Esophagus muscularis mucosa (tissue), 4 donors: ENCODE data around the gene COL5A2. TPM values are rescaled to one million over a fixed set of nuclear protein-coding genes. Genes with fewer than 3 reads are reported as not detected.

Source experiments
- DNase-seq: peaks from one replicate; pipeline ENCODE4 v3.0.0-alpha.2; 2017; ENCODE audit errors: extremely low spot score
- H3K27ac ChIP-seq, 4 donors: fragments of 200-600 bp; sonication (generic); replicated peaks in 1 of 4; 1 replicate in 3 of 4; 2 replicates in 1 of 4; pipeline ENCODE4 v1.5.1; 2016 to 2019; ENCODE audit warnings: mild to moderate bottlenecking in 1 of 4
- H3K27me3 ChIP-seq, 4 donors: fragments of 200-600 bp; sonication (generic); one replicate each; pipeline versions ENCODE4 v1.5.1 to v1.6.0; 2016 to 2019
- H3K36me3 ChIP-seq, 4 donors: fragments of 200-600 bp; sonication (generic); one replicate each; pipeline ENCODE4 v1.5.1; 2016 to 2019
- H3K4me1 ChIP-seq, 4 donors: fragments of 200-600 bp; sonication (generic); one replicate each; pipeline ENCODE4 v1.5.1; 2016 to 2019
- H3K4me3 ChIP-seq, 4 donors: fragments of 200-600 bp; sonication (generic); 1 replicate in 2 of 4; 2 replicates in 2 of 4; pipeline ENCODE4 v1.5.1; 2016 to 2019; ENCODE audit warnings: mild to moderate bottlenecking in 4 of 4, moderate library complexity in 1 of 4
- H3K9me3 ChIP-seq, 4 donors: fragments of 200-600 bp; sonication (generic); 1 replicate in 3 of 4; 2 replicates in 1 of 4; pipeline ENCODE4 v1.5.1; 2016 to 2019
- EP300 ChIP-seq: sonication (generic); formaldehyde crosslinking; IDR thresholded peaks from one replicate; pipeline ENCODE4 v1.6.1; 2017; ENCODE audit warnings: antibody characterized with exemption
- POLR2AphosphoS5 ChIP-seq, 2 donors: sonication (generic); formaldehyde crosslinking; IDR thresholded peaks; one replicate each; pipeline ENCODE4 v1.6.1; 2017; ENCODE audit warnings: antibody characterized with exemption in 2 of 2
- WGBS: methylation state at CpG from one replicate; pipeline ENCODE4 v1.1.5; 2018; 5-methylcytosine and 5-hydroxymethylcytosine counted together
- intact Hi-C: fragments of 100-400 bp; cut with DNase I; formaldehyde crosslinking; loops from one replicate; pipeline ENCODE4 v1.15.1; 2023
- small RNA-seq, 3 donors: library from RNA; depleted of rRNA; stranded (forward); fragments of <200 nt; gene quantifications; one replicate each; pipeline ENCODE3, GENCODE V24; 2016
- total RNA-seq, 4 donors: library from RNA; depleted of rRNA; stranded (reverse); fragments of >200 nt; gene quantifications; one replicate each; pipeline versions ENCODE4 v1.1.0 to v1.2.1, GENCODE V29; 2016
- TF ChIP-seq, protein P1 (sequence below), 3 experiments: fragments of 200-600 bp in 2 of 3; fragments of 450-650 bp in 1 of 3; sonication (generic) in 2 of 3; IDR thresholded peaks; one replicate each; pipeline ENCODE4 v1.5.1; 2017 to 2019; ENCODE audit warnings: antibody characterized with exemption in 3 of 3, mild to moderate bottlenecking in 2 of 3, moderate library complexity in 1 of 3

COL5A2 gene
- total RNA-seq, 4 donors from 2014 or later: 49.9 to 68.5 (median 59.0) TPM

DNA sequence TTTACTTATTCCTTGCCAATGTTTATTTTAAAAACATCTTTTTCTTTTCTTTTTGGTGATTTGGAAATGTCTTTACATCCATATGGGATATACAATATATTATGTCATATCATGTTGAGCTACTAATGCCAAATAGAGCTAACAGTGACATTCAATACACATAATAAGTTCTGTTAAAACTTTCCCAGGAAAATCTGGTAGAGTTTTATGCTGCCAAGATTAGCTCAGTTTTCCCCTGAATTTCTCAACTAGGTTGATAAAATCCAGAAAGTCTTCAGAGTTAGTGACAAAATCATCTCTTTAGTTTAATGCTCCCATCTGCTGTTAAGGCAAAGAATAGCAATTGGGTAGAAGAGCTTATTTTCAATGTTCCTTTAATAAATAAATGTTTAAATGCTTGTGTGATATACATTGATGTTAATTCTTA, 195.5 kb downstream of the COL5A2 start:
- H3K4me1 ChIP-seq: peaks cover 0 to 69% (median 47%) of the 10 kb centered on the region in 4 donors
- peak overlapping the region; percentile 51 to 83 (median 72) for H3K27ac ChIP-seq
- H3K9me3 ChIP-seq: no peaks in the 10 kb centered on the region
- no peak overlapping the region for H3K4me3 ChIP-seq
- no peaks in the 10 kb centered on the region for H3K27me3 ChIP-seq
- peaks cover 6 to 41% (median 22%) of the 10 kb centered on the region in 4 donors for H3K36me3 ChIP-seq
- DNase-seq: no peak
- TF ChIP-seq, protein P1, sequence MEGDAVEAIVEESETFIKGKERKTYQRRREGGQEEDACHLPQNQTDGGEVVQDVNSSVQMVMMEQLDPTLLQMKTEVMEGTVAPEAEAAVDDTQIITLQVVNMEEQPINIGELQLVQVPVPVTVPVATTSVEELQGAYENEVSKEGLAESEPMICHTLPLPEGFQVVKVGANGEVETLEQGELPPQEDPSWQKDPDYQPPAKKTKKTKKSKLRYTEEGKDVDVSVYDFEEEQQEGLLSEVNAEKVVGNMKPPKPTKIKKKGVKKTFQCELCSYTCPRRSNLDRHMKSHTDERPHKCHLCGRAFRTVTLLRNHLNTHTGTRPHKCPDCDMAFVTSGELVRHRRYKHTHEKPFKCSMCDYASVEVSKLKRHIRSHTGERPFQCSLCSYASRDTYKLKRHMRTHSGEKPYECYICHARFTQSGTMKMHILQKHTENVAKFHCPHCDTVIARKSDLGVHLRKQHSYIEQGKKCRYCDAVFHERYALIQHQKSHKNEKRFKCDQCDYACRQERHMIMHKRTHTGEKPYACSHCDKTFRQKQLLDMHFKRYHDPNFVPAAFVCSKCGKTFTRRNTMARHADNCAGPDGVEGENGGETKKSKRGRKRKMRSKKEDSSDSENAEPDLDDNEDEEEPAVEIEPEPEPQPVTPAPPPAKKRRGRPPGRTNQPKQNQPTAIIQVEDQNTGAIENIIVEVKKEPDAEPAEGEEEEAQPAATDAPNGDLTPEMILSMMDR (IDR thresholded peaks at IDR 0.05): peak; percentile 48 to 63 (median 54)
- TF ChIP-seq EP300: no peak
- intact Hi-C loops: no loop called here

GRCh38 chr2:188983427-188984064, 196.0 kb downstream of the COL5A2 start:
- DNase-seq: no peak
- TF ChIP-seq, protein P1 (IDR thresholded peaks at IDR 0.05): peak; percentile 6 to 42 (median 24)
- TF ChIP-seq POLR2AphosphoS5 (IDR thresholded peaks at IDR 0.05): no peak
- Histone ChIP-seq H3K27ac (peak overlapping the region; percentile 51 to 83 (median 72)), H3K36me3 (peaks cover 6 to 36% (median 19%) of the 10 kb centered on the region in 4 donors), H3K27me3 (no peaks in the 10 kb centered on the region), H3K4me3 (peak overlapping the region in 1 of 4 donors; percentile 23), H3K9me3 (no peaks in the 10 kb centered on the region), H3K4me1 (peaks cover 0 to 71% (median 49%) of the 10 kb centered on the region in 4 donors)
- WGBS: 49% methylated on average over 4 of the region's 4 CpGs
- intact Hi-C loops: no loop called here

Small RNA genes within 50 kb of the gene (small RNA-seq; reads per million reads assigned to genes)
- 0 to 0.19 (median 0.17) reads per million in 3 donors for gene MIR3129

Other genes with a start within 250 kb of the COL5A2 start
- 100 to 1,000 TPM; 182 to 480 (median 236) TPM for gene COL3A1, start 205.4 kb downstream of the COL5A2 start, total RNA-seq